ENCODE measurements around the gene RGS6. TPM values are rescaled to one million over a fixed set of nuclear protein-coding genes. Genes with fewer than 3 reads are reported as not detected.
"Not testable (repeated sequence)": the region's sequence is repeated elsewhere in the genome, so short reads cannot be mapped to it uniquely, and the experiment has no call there.

Gene RGS6
- total RNA-seq, 1 donor from 2014 or later: 2.0 TPM

DNA sequence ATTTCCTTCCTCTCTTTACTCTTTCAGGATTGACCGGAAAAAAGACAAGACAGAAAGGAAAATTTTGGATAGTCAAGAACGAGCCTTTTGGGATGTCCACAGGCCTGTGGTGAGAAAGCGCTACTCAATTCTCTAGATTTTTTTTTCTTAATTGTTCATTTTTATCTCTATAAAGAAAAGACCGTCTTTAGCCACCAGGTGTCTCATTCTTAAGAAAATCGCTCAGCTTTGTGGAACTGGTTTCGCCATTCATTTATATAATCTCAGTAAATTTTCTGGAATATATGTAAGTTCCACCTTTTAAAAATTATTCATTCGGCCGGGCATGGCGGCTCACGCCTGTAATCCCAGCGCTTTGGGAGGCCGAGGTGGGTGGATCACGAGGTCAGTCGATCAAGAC, 540.6 kb downstream of the RGS6 start:
- TF ChIP-seq, protein P1, sequence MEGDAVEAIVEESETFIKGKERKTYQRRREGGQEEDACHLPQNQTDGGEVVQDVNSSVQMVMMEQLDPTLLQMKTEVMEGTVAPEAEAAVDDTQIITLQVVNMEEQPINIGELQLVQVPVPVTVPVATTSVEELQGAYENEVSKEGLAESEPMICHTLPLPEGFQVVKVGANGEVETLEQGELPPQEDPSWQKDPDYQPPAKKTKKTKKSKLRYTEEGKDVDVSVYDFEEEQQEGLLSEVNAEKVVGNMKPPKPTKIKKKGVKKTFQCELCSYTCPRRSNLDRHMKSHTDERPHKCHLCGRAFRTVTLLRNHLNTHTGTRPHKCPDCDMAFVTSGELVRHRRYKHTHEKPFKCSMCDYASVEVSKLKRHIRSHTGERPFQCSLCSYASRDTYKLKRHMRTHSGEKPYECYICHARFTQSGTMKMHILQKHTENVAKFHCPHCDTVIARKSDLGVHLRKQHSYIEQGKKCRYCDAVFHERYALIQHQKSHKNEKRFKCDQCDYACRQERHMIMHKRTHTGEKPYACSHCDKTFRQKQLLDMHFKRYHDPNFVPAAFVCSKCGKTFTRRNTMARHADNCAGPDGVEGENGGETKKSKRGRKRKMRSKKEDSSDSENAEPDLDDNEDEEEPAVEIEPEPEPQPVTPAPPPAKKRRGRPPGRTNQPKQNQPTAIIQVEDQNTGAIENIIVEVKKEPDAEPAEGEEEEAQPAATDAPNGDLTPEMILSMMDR (IDR thresholded peaks at IDR 0.05; ENCODE audit: unreplicated experiment): peak; percentile 47
- Mint-ChIP-seq H3K9me3 (no peaks in the 10 kb centered on the region), H3K27me3 (ENCODE audit: low read depth) (peaks cover 40% of the 10 kb centered on the region), H3K4me1 (peaks cover 3% of the 10 kb centered on the region), H3K36me3 (no peaks in the 10 kb centered on the region), H3K4me3 (no peak overlapping the region), H3K27ac (no peak overlapping the region)
- DNase-seq (ENCODE audit: low spot score in 2 of 2, unreplicated experiment in 2 of 2): no peak

DNA sequence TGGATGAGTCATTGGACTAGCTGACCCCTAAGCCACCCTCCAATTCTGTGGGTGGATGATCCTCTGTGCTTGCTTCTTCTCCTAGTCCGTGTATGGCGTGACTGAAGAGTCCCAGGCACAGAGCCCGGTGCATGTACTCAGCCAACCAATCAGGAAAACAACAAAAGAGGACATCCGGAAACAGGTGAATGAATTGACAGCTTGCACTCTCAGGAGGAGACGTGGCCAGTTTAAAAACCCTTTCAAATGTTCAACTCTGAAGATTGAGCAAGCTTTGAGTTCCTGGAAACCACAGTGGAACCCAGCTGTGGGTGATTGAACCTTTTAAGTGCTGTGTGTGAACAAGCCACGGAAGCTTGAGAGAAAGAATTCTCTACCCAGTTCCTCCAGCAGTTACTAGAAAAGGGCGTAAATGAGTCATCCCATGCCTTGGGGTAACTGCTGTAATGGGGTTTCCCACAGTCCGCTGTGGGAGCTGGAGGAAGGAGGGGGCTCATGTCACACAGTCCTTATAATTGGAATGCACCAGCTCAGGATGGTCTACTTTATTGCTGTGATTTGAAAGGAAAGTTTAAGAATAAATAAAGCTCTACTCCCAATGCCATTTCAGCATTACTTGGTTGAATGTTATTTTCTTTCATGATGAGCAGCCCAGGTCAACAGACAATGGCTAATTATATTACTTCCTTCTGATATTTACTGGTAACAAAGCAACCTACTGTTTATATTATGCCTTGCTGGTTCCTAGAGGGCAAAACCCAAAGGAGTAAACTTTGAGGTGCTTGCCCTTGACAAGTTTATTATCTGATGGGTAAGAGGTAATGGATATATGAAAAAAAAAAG, 544.6 kb downstream of the RGS6 start:
- no peak overlapping the region for H3K27ac Mint-ChIP-seq
- TF ChIP-seq, protein P1 (IDR thresholded peaks at IDR 0.05; ENCODE audit: unreplicated experiment): no peak
- no peak overlapping the region for H3K4me3 Mint-ChIP-seq
- DNase-seq (ENCODE audit: low spot score in 2 of 2, unreplicated experiment in 2 of 2): no peak
- no peaks in the 10 kb centered on the region for H3K36me3 Mint-ChIP-seq
- peaks cover 37% of the 10 kb centered on the region for H3K27me3 Mint-ChIP-seq (ENCODE audit: low read depth)
- no peaks in the 10 kb centered on the region for H3K9me3 Mint-ChIP-seq
- H3K4me1 Mint-ChIP-seq: peaks cover 11% of the 10 kb centered on the region

GRCh38 chr14:72477578-72477977, 545.3 kb downstream of the RGS6 start:
- not testable (repeated sequence) for H3K27ac Mint-ChIP-seq; H3K36me3 Mint-ChIP-seq; DNase-seq (ENCODE audit: low spot score in 2 of 2, unreplicated experiment in 2 of 2); H3K4me1 Mint-ChIP-seq; H3K4me3 Mint-ChIP-seq; H3K9me3 Mint-ChIP-seq
- peaks cover 37% of the 10 kb centered on the region for H3K27me3 Mint-ChIP-seq (ENCODE audit: low read depth)

GRCh38 chr14:72478471-72478893, 546.3 kb downstream of the RGS6 start:
- no peak for DNase-seq (ENCODE audit: low spot score in 2 of 2, unreplicated experiment in 2 of 2)
- no peaks in the 10 kb centered on the region for H3K36me3 Mint-ChIP-seq
- H3K4me3 Mint-ChIP-seq: no peak overlapping the region
- H3K27ac Mint-ChIP-seq: no peak overlapping the region
- TF ChIP-seq, protein P1 (IDR thresholded peaks at IDR 0.05; ENCODE audit: unreplicated experiment): no peak
- peaks cover 4% of the 10 kb centered on the region for H3K9me3 Mint-ChIP-seq
- peaks cover 8% of the 10 kb centered on the region for H3K4me1 Mint-ChIP-seq
- peaks cover 42% of the 10 kb centered on the region for H3K27me3 Mint-ChIP-seq (ENCODE audit: low read depth)

DNA sequence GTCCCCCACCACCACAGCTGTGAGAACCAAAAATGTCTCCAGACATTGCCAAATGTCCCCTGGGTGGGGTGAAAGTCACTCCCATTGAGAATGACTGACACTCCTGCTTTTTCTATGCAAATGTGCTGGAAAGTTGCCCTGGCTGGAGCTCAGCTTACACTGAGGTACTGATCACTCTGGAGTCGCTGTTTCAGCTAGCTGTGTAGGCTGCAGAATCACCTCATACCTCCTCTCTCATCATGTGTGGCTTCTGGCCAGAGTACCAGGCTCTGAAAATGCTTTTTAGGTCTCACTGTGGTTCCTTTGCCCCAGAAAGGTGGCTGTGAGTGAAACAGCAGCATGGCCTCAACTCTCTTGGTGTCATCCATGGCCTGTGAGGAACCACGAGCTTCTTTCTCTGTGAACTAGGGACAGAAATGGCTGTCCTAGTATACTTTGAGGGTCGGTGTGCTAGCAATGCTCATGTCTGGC, 547.3 kb downstream of the RGS6 start:
- no peak for DNase-seq (ENCODE audit: low spot score in 2 of 2, unreplicated experiment in 2 of 2)
- Mint-ChIP-seq H3K9me3 (peaks cover 4% of the 10 kb centered on the region), H3K36me3 (no peaks in the 10 kb centered on the region), H3K27ac (no peak overlapping the region), H3K27me3 (ENCODE audit: low read depth) (peaks cover 48% of the 10 kb centered on the region), H3K4me1 (peaks cover 8% of the 10 kb centered on the region), H3K4me3 (no peak overlapping the region)
- TF ChIP-seq, protein P1 (IDR thresholded peaks at IDR 0.05; ENCODE audit: unreplicated experiment): no peak

DNA sequence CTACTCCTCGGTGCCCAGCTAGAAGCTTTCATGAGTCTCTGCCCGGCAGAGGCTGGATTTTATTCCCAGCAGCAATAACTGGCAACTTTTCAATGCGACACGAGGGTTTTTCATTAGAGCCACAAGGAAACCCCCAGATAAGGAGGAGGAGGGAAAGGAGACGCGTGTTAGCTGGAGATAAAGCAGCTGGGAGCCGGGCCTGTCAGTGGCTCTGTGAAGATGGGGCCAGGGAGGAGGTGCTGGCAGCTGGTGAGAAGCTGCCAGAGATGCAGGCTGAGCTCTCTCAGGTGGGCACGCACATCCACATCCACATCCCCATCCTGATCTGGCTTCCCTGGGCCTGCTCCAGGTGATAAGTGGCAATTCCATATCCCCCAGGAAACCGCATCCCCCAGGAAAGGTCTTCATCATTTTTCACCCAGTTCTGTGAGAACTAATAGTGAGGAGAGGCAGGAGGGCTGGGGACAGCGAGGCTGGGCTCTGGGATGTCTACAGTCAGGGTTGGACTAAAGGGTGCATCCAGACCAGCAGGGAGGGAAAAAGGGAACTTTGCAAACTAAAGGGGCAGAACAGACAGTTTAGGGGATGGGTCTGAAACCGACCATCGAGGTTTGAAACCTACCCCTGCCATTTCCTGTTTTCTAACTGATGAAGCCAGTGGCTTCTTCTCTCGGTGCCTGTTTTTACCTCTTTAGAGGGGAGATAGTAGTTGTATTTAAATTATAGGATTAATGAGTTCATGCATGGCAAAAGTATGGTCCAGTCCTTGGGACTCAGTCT, 548.4 kb downstream of the RGS6 start:
- H3K36me3 Mint-ChIP-seq: no peaks in the 10 kb centered on the region
- H3K4me3 Mint-ChIP-seq: no peak overlapping the region
- TF ChIP-seq, protein P1 (IDR thresholded peaks at IDR 0.05; ENCODE audit: unreplicated experiment): no peak
- no peak for DNase-seq (ENCODE audit: low spot score in 2 of 2, unreplicated experiment in 2 of 2)
- H3K4me1 Mint-ChIP-seq: peaks cover 8% of the 10 kb centered on the region
- H3K27ac Mint-ChIP-seq: no peak overlapping the region
- peaks cover 4% of the 10 kb centered on the region for H3K9me3 Mint-ChIP-seq
- H3K27me3 Mint-ChIP-seq (ENCODE audit: low read depth): peaks cover 48% of the 10 kb centered on the region
